ENCODE measurements around the gene SH3GL3. TPM values are rescaled to one million over a fixed set of nuclear protein-coding genes. Genes with fewer than 3 reads are reported as not detected.

The SH3GL3 gene
- total and polyA plus RNA-seq, 2 of the 8 experiments (the other 6 are each of a cell fraction or from before 2014, with no cell fraction given): 14.1 to 19.1 TPM

- Histone ChIP-seq H4K8ac (ENCODE audit: extremely low read depth, insufficient read depth, low read length) (no peak overlapping the region), H3K79me1 (ENCODE audit: low read depth, low read length) (no peaks in the 10 kb centered on the region), H4K20me1 (replicated peaks in 1 of 2; ENCODE audit: control insufficient read depth in 1 of 2, insufficient read depth in 2 of 2, low read length in 2 of 2) (no peaks in the 10 kb centered on the region), H2BK5ac (ENCODE audit: low read depth, low read length) (no peak overlapping the region), H3K27ac (ENCODE audit: low read depth, low read length) (no peak overlapping the region), H2AK5ac (ENCODE audit: low read depth, low read length) (no peak overlapping the region), H3K14ac (ENCODE audit: insufficient read length) (no peak overlapping the region), H2BK120ac (replicated peaks; ENCODE audit: low read depth, low read length) (no peak overlapping the region), H2AFZ (ENCODE audit: low read length) (no peak overlapping the region), H3K4me3 (ENCODE audit: extremely low read depth in 1 of 4, insufficient read depth in 2 of 4, low read depth in 3 of 4, low read length in 4 of 4) (no peak overlapping the region), H3K79me2 (ENCODE audit: control insufficient read depth in 1 of 2, insufficient read depth in 2 of 2, low read length in 2 of 2) (no peaks in the 10 kb centered on the region), H3K23me2 (ENCODE audit: low read depth, low read length) (no peaks in the 10 kb centered on the region), H2BK20ac (ENCODE audit: low read length) (no peak overlapping the region), H3K4me1 (replicated peaks in 1 of 4; ENCODE audit: control insufficient read depth in 3 of 4, insufficient read depth in 4 of 4, low read length in 3 of 4) (peaks cover 0 to 7% (median 0%) of the 10 kb centered on the region in 4 experiments; a peak in 1 of 7 replicates), H3K9me3 (ENCODE audit: insufficient read depth in 2 of 2, low read depth in 1 of 2, low read length in 1 of 2) (no peaks in the 10 kb centered on the region), H2BK15ac (ENCODE audit: low read length) (no peak overlapping the region), H4K91ac (replicated peaks; ENCODE audit: insufficient read length, low read length) (no peak overlapping the region), H3K27me3 (replicated peaks in 1 of 4; ENCODE audit: control insufficient read depth in 3 of 4, extremely low read depth in 1 of 4, insufficient read depth in 3 of 4, low read length in 3 of 4) (no peaks in the 10 kb centered on the region), H3K4me2 (ENCODE audit: insufficient read depth in 1 of 2, low read depth in 2 of 2, low read length in 2 of 2) (no peak overlapping the region), H3K23ac (ENCODE audit: insufficient read length) (no peak overlapping the region), H3K18ac (ENCODE audit: extremely low read depth, low read length) (no peak overlapping the region), H3K56ac (replicated peaks; ENCODE audit: insufficient read length, low read depth, low read length) (no peak overlapping the region), H4K5ac (ENCODE audit: insufficient read length, low read depth, low read length) (no peak overlapping the region), H3K4ac (replicated peaks; ENCODE audit: insufficient read length, low read depth, low read length) (no peak overlapping the region), H3K36me3 (ENCODE audit: control insufficient read depth in 2 of 4, insufficient read depth in 4 of 4, low read length in 3 of 4) (no peaks in the 10 kb centered on the region), H3K9ac (replicated peaks in 1 of 4; ENCODE audit: extremely low read depth in 1 of 4, low read depth in 3 of 4, low read length in 3 of 4) (no peak overlapping the region), H2BK12ac (ENCODE audit: low read depth, low read length) (no peak overlapping the region)
- DNase-seq (ENCODE audit: low read depth in 1 of 2, low spot score in 2 of 2): no peak
- WGBS, 2 experiments (ENCODE audit: extremely low coverage in 1 of 2, insufficient coverage in 1 of 2, insufficient read length in 1 of 2, insufficient replicate concordance in 2 of 2, low coverage in 1 of 2, low lambda C conversion rate in 2 of 2, missing lambda C conversion rate in 1 of 2): 88% methylated on average over 3 of the region's 8 CpGs; no CpG with 5 or more reads in 1 of the 2 experiments
- ChIA-PET CTCF (ENCODE audit: partially characterized antibody) (interaction anchor here (0.7 to 9.0 kb wide), 24 partner anchors 9 to 371 kb away, joined by 3 to 262 read pairs (median 6); partner anchors contain the start of gene SH3GL3), POLR2A (ENCODE audit: partially characterized antibody) (no interaction called here)
- no peak for FAIRE-seq
- TF ChIP-seq TAF7 (optimal IDR thresholded peaks at IDR 0.05; ENCODE audit: borderline replicate concordance, low read depth, low read length): no peak
- no peak for TF ChIP-seq YY1 (IDR thresholded peaks at IDR 0.05; ENCODE audit: low read depth, low read length)
- no peak for TF ChIP-seq SAP30 (IDR thresholded peaks at IDR 0.05; ENCODE audit: insufficient read depth, insufficient replicate concordance, low read length)
- TF ChIP-seq CREB1 (IDR thresholded peaks at IDR 0.05): no peak
- TF ChIP-seq SIRT6 (IDR thresholded peaks at IDR 0.05; ENCODE audit: low read length): no peak
- no peak for TF ChIP-seq RFX5 (IDR thresholded peaks at IDR 0.05; ENCODE audit: borderline replicate concordance, low read depth, low read length)
- no peak for TF ChIP-seq SP1 (IDR thresholded peaks at IDR 0.05; ENCODE audit: low read depth, low read length)
- no peak for TF ChIP-seq ASH2L (IDR thresholded peaks at IDR 0.05; ENCODE audit: low read length)
- no peak for TF ChIP-seq CBX5 (IDR thresholded peaks at IDR 0.05; ENCODE audit: low read depth, low read length)
- no peak for TF ChIP-seq POU5F1 (IDR thresholded peaks at IDR 0.05; ENCODE audit: low read depth, low read length)
- TF ChIP-seq ATF2 (IDR thresholded peaks at IDR 0.05; ENCODE audit: low read length): no peak
- no peak for TF ChIP-seq PHF8 (conservative IDR thresholded peaks at IDR 0.05; ENCODE audit: low read depth, low read length)
- no peak for TF ChIP-seq KDM5A (IDR thresholded peaks at IDR 0.05; ENCODE audit: low read length)
Observed at GRCh38 chr15:83435202-83435601, 11.9 kb upstream of the SH3GL3 start.

Data from H1 (cell line).